HUES6 (cell line): ENCODE data around the gene MRPL49.
"Not testable (repeated sequence)": the region's sequence is repeated elsewhere in the genome, so short reads cannot be mapped to it uniquely, and the experiment has no call there.

Source experiments
- H3K27ac ChIP-seq: 2 replicates; pipeline ENCODE4 v1.7.0; 2013; ENCODE audit warnings: low read depth, mild to moderate bottlenecking, low read length, inconsistent platforms
- H3K27me3 ChIP-seq: 2 replicates; pipeline ENCODE4 v1.6.1; 2013; ENCODE audit warnings: low read length; ENCODE audit not compliant: control insufficient read depth, insufficient read depth
- H3K36me3 ChIP-seq: 2 replicates; pipeline ENCODE4 v1.6.1; 2013; ENCODE audit warnings: low read length; ENCODE audit not compliant: control insufficient read depth, insufficient read depth
- H3K4me1 ChIP-seq: 2 replicates; pipeline ENCODE4 v1.6.1; 2013; ENCODE audit warnings: low read length; ENCODE audit not compliant: control insufficient read depth, insufficient read depth
- H3K4me3 ChIP-seq: 2 replicates; pipeline ENCODE4 v1.5.1; 2013; ENCODE audit warnings: low read depth, low read length
- H3K9ac ChIP-seq: one replicate; pipeline ENCODE4 v1.6.1; 2013; ENCODE audit warnings: mild to moderate bottlenecking, low read length
- H3K9me3 ChIP-seq: 2 replicates; pipeline ENCODE4 v1.6.1; 2013; ENCODE audit warnings: low read depth, low read length; ENCODE audit not compliant: control insufficient read depth, insufficient read depth

Gene MRPL49

GRCh38 chr11:65147352-65148075 lies 25.4 kb downstream of the MRPL49 start:
- H3K27ac ChIP-seq: no peak overlapping the region
- no peak overlapping the region for H3K4me3 ChIP-seq
- H3K36me3 ChIP-seq: no peaks in the 10 kb centered on the region
- H3K9ac ChIP-seq: no peak overlapping the region
- peaks cover 7% of the 10 kb centered on the region; the same call in 1 of the 2 replicates for H3K9me3 ChIP-seq
- H3K27me3 ChIP-seq: no peaks in the 10 kb centered on the region
- peaks cover 8% of the 10 kb centered on the region; the same call in 1 of the 2 replicates for H3K4me1 ChIP-seq

- H3K27me3 ChIP-seq: no peaks in the 10 kb centered on the region
- H3K9ac ChIP-seq: no peak overlapping the region
- no peak overlapping the region for H3K4me3 ChIP-seq
- peaks cover 8% of the 10 kb centered on the region; the same call in 1 of the 2 replicates for H3K4me1 ChIP-seq
- peaks cover 7% of the 10 kb centered on the region; the same call in 1 of the 2 replicates for H3K9me3 ChIP-seq
- H3K27ac ChIP-seq: no peak overlapping the region
- H3K36me3 ChIP-seq: no peaks in the 10 kb centered on the region
Observed at GRCh38 chr11:65148657-65149056, 26.5 kb downstream of the MRPL49 start.

DNA sequence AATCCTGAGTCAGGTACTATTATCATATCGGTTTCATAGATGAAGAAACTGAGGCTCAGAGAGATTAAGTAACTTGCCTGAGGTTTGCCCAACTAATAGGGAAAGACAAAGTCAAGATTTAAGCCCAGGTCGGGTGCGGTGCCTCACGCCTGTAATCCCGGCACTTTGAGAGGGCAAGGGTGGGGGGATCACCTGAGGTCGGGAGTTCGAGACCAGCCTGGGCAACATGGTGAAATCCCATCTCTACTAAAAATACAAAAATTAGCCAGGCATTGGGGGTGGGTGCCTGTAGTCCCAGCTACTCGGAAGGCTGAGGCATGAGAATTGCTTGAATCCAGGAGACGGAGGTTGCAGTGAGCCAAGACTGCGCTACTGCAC lies 28.0 kb downstream of the MRPL49 start:
- not testable (repeated sequence) for H3K27ac ChIP-seq, H3K4me1 ChIP-seq, H3K4me3 ChIP-seq, H3K36me3 ChIP-seq, H3K27me3 ChIP-seq, H3K9ac ChIP-seq, H3K9me3 ChIP-seq

DNA sequence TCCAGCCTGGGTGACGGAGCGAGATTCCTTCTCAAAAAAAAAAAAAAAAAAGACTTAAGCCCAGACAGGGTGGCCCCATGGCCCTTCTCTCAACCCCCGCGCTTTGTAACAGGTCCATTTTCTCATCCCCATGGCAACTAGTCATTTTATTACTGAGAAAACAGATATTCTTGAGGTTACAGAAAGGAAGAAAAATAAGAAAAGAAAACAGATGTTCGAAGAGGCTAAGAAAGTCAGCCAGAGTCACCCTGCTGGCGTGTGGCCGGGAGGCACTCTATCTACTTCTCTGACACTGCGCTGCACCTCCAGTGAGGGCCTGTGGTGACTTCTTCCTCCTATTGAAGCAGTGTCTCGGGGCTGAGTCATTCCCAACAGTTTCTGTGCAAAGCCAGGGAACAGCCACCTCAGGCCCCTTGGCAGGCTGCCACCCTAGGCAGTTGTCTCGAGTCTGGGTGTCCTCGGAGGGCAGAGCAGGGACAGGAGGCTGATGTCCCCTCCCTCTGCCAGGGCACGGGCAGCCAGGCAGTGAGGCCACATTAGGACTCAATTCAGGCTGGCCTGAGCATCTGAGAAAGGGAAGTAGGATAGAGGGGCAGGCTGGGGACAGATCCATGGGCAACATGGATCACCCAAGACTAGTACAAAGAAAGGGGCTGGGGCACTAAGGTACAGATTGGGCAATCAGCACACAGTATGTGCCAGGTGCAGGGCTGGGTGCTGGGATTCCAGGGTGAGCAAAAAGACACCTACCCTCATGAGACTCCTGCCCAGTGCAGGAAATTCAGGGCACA lies 28.6 kb downstream of the MRPL49 start:
- Histone ChIP-seq H3K4me1 (peaks cover 8% of the 10 kb centered on the region; the same call in 1 of the 2 replicates), H3K27ac (no peak overlapping the region), H3K27me3 (no peaks in the 10 kb centered on the region), H3K36me3 (no peaks in the 10 kb centered on the region), H3K4me3 (no peak overlapping the region), H3K9me3 (peaks cover 7% of the 10 kb centered on the region; the same call in 1 of the 2 replicates), H3K9ac (no peak overlapping the region)

GRCh38 chr11:65151331-65151899 lies 29.3 kb downstream of the MRPL49 start:
- H3K27me3 ChIP-seq: no peaks in the 10 kb centered on the region
- H3K4me3 ChIP-seq: no peak overlapping the region
- H3K27ac ChIP-seq: no peak overlapping the region
- H3K9ac ChIP-seq: no peak overlapping the region
- H3K9me3 ChIP-seq: peaks cover 7% of the 10 kb centered on the region; the same call in 1 of the 2 replicates
- no peaks in the 10 kb centered on the region for H3K36me3 ChIP-seq
- peaks cover 8% of the 10 kb centered on the region; the same call in 1 of the 2 replicates for H3K4me1 ChIP-seq

GRCh38 chr11:65152122-65152521 lies 30.0 kb downstream of the MRPL49 start:
- Histone ChIP-seq H3K4me1 (peaks cover 8% of the 10 kb centered on the region; the same call in 1 of the 2 replicates), H3K27ac (no peak overlapping the region), H3K27me3 (no peaks in the 10 kb centered on the region), H3K4me3 (no peak overlapping the region), H3K9me3 (0 out of 2 replicates have a peak, but pooled peaks cover 2% of the 10 kb centered on the region), H3K36me3 (no peaks in the 10 kb centered on the region), H3K9ac (no peak overlapping the region)

DNA sequence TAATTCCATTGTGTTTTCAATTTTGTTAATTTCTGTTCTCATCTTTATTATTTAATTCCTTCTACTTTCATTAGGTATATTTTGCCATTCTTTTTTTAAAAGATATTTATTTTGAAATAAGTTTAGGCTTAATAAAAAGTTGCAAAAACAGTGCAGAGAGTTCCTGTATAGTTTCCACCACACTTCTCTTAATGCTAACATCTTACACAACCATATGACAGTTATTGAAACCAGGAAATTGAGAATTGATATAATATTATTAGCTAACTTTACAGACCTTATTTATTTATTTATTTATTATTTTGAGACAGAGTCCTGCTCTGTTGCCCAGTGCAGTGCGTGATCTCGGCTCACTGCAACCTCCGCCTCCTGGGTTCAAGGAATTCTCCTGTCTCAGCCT lies 34.1 kb downstream of the MRPL49 start:
- no peak overlapping the region for H3K27ac ChIP-seq
- no peaks in the 10 kb centered on the region for H3K4me1 ChIP-seq
- no peak overlapping the region for H3K4me3 ChIP-seq
- no peaks in the 10 kb centered on the region for H3K9me3 ChIP-seq
- H3K36me3 ChIP-seq: no peaks in the 10 kb centered on the region
- H3K27me3 ChIP-seq: no peaks in the 10 kb centered on the region
- H3K9ac ChIP-seq: no peak overlapping the region

DNA sequence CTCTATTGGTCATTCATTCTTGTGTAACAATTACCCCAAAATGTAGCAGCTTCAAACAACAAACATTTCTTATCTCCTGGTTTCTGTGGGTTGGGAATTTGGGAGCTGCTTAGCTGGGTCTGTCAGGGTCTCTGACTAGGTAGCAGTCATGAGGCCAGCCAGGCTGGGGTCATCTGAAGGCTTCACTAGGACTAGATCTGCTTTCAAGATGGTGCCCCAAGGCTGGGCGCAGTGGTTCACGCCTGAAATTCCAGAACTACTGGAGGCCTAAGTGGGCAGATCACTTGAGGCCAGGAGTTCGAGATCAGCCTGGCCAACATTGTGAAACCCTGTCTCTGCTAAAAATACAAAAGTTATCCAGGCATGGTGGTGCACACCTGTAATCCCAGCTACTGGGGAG lies 34.8 kb downstream of the MRPL49 start:
- no peak overlapping the region for H3K4me3 ChIP-seq
- H3K36me3 ChIP-seq: no peaks in the 10 kb centered on the region
- no peaks in the 10 kb centered on the region for H3K9me3 ChIP-seq
- H3K4me1 ChIP-seq: no peaks in the 10 kb centered on the region
- H3K9ac ChIP-seq: no peak overlapping the region
- no peaks in the 10 kb centered on the region for H3K27me3 ChIP-seq
- H3K27ac ChIP-seq: no peak overlapping the region

- H3K36me3 ChIP-seq: no peaks in the 10 kb centered on the region
- no peaks in the 10 kb centered on the region for H3K27me3 ChIP-seq
- no peak overlapping the region for H3K9ac ChIP-seq
- no peaks in the 10 kb centered on the region for H3K9me3 ChIP-seq
- H3K4me1 ChIP-seq: no peaks in the 10 kb centered on the region
- no peak overlapping the region for H3K27ac ChIP-seq
- H3K4me3 ChIP-seq: no peak overlapping the region
Observed at GRCh38 chr11:65157336-65157735, 35.2 kb downstream of the MRPL49 start.

GRCh38 chr11:65159012-65159411 lies 36.9 kb downstream of the MRPL49 start:
- no peak overlapping the region for H3K9ac ChIP-seq
- no peak overlapping the region for H3K27ac ChIP-seq
- H3K4me1 ChIP-seq: no peaks in the 10 kb centered on the region
- no peak overlapping the region for H3K4me3 ChIP-seq
- no peaks in the 10 kb centered on the region for H3K36me3 ChIP-seq
- H3K27me3 ChIP-seq: no peaks in the 10 kb centered on the region
- no peaks in the 10 kb centered on the region for H3K9me3 ChIP-seq

DNA sequence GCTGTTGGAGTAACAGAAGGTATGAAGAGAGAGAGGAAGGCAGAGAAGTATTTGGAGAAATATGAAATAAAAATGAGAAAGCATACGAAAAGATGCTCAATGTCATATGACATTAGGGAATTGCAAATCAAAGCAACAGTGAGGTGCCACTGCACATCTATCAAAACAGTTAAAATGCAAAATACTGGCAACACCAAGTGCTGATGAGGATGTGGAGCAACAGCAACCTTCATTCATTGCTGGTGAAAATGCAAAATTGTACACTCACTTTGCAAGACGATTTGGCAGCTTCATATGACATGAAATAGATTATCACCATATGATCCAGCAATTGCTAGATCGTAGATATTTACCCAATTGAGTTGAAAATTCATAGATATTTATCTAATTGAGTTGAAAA lies 38.5 kb downstream of the MRPL49 start:
- H3K4me3 ChIP-seq: no peak overlapping the region
- no peak overlapping the region for H3K27ac ChIP-seq
- H3K4me1 ChIP-seq: peaks cover 3% of the 10 kb centered on the region
- no peak overlapping the region for H3K9ac ChIP-seq
- H3K36me3 ChIP-seq: no peaks in the 10 kb centered on the region
- no peaks in the 10 kb centered on the region for H3K9me3 ChIP-seq
- no peaks in the 10 kb centered on the region for H3K27me3 ChIP-seq
